GM18519 (cell line): ENCODE measurements around the gene MROH2A.

Experiments used
- ATAC-seq: cut with Tn5 transposase; IDR thresholded peaks from one replicate; pipeline ENCODE4 v1.9.1; 2021; ENCODE audit warnings: mild to moderate bottlenecking, moderate library complexity; ENCODE audit not compliant: unreplicated experiment, low FRiP score

Gene MROH2A

DNA sequence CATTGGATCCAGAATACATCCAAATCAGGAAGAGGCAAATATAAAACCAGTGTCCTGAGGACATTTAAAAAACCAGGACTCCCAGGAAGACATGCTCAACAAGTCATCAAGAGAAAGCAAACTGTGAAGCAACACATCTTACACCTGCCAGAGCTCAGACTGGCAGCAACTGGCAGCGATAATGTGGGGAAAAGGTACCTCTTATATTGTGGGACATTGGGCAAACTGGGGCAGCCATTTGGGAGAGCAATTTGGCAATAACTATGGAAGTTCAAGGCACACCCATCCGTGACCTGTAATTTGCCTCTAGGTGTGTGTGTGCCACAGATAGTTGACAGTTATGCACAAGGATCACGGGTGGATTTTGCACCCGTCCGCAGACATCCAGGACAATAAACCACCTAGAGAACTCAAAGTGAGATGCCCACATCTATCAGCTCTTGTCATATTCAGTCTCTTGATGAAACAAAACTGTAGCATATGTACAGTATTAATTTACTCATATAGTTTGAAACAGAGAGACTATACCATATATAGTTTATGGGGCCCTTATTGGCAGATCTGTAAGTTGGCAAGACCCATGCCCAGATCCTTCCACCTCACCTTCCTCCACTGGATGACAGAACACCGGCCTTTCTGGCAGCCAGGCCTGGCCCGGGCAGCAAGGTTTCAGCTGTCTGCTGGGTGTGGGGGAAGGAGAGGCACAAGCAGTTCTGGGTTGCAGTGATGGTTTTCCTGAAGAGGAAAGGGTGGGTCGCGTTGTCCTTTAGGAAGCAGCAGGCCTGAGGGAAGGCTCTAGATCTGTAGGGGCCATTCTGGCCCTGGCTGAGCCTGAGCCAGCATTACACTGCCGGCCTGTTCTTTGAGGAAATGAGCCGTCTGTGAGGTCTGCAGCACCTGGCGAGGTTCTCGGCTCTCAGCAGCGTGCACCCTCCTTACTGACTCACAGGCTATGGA is 57.4 kb downstream of the MROH2A start:
- no peak for ATAC-seq

DNA sequence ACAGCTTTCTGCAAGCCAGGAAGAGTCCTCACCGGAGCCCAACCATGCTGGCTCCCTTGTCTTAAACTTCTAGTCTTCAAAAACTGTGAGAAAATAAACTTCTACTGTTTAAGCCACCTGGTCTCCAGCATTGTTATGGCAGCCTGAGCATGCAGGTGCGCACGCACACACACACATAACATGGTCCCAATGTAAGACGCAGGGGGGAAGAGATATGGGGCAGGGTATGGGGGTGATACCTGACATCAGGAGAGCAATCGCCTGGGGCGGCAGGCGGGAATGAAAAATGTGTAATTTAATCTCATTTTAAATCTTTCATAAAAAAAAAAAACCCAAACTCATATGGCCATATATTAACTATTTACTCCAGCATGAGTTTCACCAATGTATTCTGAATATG is 58.2 kb downstream of the MROH2A start:
- ATAC-seq = no peak

- ATAC-seq = no peak
These were observed 59.6 kb downstream of the MROH2A start for GRCh38 chr2:233837694-233838229.

DNA sequence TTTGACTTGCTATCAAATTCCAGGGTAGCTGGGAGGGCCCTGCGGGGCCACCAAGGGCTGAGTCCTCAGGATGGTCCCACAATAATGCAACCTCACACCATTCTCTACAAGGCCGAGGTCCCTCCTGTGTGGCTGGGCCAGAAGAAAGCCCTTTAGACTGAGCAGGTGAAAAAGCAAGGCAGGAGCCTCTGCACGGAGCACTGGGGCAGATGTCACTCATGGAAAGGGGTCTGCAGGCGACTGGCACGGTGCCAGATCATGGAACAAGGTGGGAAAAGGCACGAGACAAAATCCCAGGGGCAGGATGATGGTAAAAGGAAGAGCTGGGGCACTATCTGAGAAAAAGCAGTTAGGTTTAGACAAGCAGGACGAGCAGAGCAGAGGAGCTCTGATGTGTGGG is 60.1 kb downstream of the MROH2A start:
- ATAC-seq = no peak

DNA sequence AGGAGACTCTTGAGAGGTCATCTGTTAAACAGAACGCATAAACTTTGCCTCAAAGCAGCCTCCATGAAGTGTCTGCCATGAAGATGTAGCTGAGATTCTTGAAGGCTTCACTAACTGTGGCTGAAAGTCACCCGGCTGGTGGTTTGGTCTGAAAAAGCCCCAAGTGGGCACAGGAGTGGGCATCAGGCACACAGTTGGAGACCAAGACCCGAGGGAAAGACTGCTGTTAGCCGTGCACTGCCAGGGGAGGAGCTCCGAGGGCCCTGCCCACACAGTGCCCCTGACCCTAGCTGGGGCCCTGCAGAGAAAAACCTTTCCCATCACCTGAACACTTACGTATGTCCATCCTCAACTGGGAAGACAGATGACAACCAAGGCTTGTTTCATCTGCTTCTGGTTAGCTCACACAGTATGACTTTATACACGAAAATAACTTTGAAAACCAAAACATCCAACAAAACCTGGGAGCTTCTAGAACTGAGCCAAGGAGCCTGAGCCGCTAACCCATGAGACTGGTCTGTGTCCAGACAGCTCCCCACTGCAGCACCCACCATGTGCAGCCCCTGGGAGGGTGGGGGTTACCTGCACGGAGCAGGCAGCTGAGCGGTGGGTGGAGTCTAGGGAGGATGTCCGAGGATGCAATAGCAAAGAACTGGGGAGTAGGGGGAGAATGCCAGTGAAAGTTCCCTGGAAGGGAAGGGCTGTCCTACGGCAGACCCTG is 60.8 kb downstream of the MROH2A start:
- no peak for ATAC-seq

DNA sequence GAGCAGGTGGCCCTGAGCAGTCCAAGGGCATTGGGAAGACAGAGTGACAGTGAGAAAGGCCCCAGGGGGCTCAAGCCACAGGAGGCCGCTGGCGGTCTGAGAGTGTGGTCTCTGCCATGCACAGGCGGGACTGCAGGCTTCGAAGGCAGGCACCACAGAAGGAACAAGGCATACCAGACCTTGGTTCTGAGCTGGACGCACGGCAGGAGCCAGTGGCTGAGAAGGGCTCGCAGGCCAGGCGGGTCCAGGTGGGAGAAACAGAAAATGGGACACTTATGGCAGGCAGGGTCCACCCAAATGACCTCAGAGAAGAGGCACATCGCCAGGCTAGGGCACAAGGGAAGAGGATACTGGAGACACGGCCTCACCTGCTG is 61.3 kb downstream of the MROH2A start:
- no peak for ATAC-seq

DNA sequence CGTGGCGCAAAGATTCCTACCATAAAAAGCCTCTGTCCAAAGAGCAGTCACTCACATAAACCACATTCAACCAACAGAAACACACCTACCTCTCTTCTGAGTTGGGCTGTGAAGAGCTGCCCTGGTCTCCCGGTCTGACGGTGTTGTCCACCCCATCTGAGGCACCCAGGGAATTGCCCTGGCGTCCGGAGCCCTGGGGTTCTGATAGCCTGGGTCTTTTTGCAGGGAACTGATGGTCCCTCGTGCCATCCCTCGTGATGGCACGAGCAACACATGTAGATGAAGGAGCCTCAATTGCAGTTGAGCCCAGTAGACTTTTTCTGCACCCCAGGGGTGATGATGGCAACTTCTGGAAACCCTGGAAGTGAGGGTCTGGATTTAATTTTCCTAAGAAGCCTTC is 62.4 kb downstream of the MROH2A start:
- no peak for ATAC-seq

GRCh38 chr2:233841183-233841582 is 63.1 kb downstream of the MROH2A start:
- ATAC-seq = no peak

- ATAC-seq = no peak
These were observed 66.1 kb downstream of the MROH2A start for GRCh38 chr2:233844064-233844807.

DNA sequence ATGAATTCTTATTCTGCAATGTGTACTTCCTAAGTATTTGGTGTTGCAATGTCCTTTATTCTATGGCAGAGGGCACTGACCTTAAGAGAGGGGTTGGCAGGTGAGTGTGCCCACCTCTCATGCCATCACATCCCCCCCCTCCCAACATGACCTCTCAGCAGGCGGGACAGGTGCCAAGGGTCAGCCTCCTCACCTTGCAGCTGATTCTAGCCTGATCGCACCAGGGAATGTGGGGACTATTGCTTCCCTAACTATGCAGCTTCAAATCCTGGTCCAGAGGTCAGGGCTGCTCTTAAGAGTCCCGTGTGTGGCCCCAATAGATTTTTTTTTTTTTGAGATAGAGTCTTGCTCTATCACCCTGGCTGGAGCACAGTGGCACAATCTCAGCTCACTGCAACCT is 66.7 kb downstream of the MROH2A start:
- no peak for ATAC-seq

DNA sequence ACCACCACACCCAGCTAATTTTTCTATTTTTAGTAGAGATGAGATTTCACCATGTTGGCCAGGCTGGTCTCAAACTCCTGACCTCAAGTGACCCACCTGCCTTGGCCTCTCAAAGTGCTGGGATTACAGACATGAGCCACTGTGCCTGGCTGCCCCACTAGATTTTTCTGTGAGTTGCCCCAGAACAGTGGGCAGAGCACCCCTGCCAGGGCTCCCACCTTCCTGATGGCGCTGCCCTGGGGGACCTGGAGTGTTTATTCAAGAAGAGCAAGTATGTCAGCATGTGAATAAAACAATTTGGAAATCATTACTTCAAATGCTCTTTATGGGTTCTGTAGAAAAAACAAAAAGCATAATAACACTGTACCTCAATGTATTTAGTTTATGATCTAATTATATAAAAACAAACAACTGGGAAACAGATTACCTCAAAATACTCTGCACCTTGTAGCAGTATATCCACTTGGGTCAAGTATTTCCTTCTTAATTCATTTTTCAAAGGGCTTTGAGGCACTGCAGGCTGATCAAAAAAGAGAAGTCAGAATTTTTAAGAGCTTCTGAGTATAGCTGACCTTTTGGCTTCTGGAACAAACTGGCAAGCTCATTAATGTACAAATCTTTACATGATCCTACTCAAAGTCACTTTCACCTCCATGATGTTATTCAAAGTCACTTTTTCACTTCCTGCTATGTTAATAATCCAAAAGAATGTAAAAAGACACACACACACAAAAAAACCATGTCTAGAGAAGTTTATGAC is 67.4 kb downstream of the MROH2A start:
- no peak for ATAC-seq

DNA sequence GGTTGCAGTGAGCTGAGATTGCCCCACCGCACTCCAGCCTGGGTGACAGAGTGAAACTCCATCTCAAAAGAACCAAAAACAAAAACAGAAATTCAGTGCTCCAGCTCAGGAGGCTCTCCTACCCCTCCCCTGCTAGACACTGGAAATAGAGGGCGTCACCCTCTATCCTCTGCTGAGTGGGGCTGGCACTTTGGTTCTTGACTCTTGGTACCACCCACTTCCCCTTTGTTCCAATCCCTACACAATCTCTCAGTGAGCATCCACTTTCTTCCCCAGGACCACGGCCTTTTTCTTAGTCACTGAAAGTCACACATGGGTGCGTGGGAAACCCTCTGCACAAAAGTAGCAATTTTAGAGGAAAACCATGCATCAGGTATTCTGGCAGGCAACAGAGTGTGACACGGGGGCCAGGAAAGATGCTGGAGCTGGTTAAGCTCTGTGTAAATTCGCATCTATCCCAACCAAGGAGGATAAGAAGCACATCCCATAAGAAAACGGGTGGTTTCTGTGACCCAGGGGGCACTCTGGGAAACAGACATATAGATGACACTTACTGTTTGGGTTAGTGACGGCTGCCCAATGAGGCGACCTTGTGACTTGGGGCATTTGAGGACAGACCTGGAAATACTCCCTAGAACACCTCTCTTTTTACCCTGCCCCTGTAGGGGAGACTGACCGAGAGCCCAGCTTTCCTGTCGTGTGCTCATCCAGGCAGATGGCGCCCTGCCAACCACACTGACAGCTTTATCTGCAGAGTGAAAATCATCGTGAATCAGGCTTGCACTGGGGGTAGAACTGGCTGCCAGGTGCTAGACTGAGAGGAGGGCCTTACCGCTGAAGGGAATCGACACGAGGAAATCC is 68.5 kb downstream of the MROH2A start:
- no peak for ATAC-seq

DNA sequence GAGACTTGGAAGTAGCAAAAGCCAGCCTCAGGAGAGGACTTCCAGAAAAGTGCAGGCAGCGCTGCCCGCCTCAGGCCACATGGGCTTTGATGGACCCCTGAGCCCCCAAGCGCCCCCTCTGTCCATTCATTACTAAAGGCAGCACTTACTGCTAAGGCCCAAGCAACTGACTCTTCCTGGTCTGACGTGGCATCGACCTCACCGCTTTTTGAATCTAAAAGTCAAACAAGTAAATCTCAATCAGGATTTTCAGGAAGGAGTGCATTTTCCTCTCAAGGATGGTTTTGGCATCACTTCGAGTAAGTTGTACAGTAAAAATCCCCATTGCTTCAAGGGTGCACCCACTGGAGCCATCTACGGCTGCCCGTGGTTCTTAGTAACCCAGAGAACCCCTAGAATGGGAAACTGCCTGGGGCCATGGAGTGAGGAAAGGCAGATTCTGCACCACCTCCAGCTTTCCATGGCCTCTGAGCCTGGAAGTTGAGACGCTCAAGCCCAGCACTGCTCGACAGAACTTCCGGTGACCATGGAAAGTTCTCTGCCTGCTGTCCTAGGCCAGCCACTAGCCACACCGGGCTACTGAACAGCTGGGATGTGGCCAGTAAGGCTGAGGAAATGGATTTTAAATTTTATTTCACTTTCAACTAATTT is 69.2 kb downstream of the MROH2A start:
- no peak for ATAC-seq

DNA sequence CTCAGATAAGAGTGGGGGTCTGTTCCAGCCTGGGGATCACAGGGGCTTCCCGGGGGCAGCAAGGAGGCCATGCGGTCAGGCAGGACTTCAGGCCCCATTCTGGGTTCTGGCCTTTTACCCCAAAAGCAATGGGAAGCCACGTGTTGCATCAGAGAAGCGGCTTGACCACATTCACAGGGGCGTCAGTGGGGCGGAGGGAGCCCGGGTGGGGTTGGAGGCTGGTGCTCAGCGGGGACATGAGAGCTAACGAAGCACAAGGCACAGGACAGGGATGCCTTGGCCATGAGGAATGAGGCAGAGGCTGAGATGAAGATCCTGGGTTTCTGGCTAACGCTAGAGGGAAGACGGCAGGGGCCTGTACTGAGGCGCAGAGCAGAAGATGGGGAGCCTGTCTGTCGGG is 70.1 kb downstream of the MROH2A start:
- ATAC-seq = no peak

DNA sequence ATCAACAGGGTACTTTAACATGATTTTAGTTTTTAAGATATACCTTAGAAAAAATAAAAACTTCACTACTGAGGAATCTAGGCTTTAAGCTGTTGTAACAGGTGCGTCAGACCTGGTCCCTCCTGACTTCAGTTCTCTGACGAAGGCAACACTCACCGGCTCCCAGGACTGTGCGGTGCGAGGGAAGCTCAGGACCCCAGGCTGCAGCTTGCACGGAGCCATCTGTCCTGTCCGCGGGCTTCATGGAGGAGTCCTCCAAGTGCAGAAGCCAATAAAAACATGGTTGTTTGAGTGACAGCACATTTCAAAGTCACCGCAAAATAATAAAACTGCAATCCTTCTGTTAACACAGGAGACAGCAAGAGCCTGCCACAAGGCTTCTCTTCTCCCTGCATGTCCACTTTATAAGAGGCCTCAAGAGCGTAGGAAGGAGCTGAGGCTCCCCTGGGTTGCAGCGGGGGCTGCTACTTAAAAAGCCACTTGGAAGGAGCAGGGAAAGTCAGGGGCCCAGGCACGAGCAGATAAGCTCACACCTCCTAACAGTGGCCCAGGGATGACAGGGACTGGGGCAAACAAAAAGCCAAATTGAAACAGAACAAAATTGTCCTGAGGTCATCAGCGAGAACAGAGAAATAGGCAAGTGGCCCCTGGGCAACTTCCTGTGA is 71.6 kb downstream of the MROH2A start:
- no peak for ATAC-seq

- ATAC-seq = no peak
These were observed 72.6 kb downstream of the MROH2A start for GRCh38 chr2:233850745-233851144.

- no peak for ATAC-seq
These were observed 73.0 kb downstream of the MROH2A start for GRCh38 chr2:233851169-233851568.

DNA sequence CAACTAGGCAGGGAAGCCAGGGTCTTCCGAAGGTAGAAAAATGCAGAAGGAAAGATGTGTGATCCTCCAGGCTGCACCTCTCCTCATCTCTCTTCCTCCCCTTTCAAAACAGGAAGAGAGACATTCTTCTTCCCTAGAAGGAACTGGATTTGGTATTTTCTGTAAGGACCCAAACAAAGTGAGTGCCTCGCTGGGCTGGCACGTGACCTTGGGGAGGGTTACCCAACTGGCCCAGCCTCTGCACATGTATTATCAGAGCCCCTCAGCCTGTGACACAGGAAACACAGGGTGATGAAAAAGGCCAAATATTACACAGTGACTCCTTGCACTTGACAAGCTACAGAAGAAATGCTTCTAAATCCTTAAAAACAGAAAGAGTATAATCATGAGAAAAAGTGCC is 73.9 kb downstream of the MROH2A start:
- no peak for ATAC-seq
